Prostate gland (tissue), 2 donors: ENCODE results near the gene JMJD1C.

Experiments
- CTCF ChIP-seq, 4 experiments: fragments of 200-600 bp in 2 of 4; fragments of 450-650 bp in 2 of 4; sonication (generic) in 2 of 4; IDR thresholded peaks; 1 replicate in 3 of 4; 2 replicates in 1 of 4; pipeline ENCODE4 v1.5.1; 2016 to 2019; ENCODE audit warnings: antibody characterized with exemption in 4 of 4, mild to moderate bottlenecking in 2 of 4, moderate library complexity in 2 of 4
- POLR2A ChIP-seq: fragments of 450-650 bp; IDR thresholded peaks from one replicate; pipeline ENCODE4 v1.6.1; 2016; ENCODE audit warnings: antibody characterized with exemption, mild to moderate bottlenecking

- TF ChIP-seq POLR2A (no peak), CTCF (IDR thresholded peaks at IDR 0.05) (no peak)
Observed at GRCh38 chr10:63294781-63295180, 171.0 kb downstream of the JMJD1C start.
